ENCODE results near the gene CNTNAP2.
A peak's percentile ranks its signal among the peaks of the same experiment; 100 is the strongest.

CNTNAP2 gene

DNA sequence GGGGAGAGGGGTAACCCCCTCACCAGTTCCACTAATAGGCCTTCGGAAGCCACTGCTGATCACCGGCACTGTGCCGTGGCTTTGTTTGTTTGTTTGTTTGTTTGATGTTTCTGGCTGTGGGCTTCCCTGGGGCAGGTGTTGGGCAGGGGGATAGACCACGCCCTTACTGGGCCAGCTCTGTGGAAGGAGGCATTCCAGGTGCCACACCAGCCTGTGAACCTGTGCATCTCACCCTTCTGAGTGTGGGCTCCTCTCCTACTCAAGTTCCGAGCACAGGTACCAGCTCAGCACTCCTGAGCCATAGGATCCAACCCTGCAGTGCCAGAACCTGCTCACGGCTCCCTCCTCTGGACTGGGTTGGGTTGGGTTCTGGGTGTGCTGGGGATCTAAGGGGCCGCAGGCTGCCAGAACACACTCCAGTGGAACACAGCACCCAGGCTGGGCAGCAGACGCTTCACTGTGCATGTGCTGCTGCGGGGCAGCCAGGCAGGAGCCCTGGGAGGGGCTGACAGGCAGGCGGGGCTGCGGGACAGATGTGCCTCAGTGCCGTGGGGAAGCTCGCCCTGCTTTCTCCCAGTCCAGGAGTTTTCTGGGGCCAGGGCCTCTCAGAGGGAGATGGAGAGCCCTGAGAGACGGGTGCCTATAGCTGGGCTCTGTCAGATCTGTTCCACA is 1053.9 kb downstream of the CNTNAP2 start:
- no peak for DNase-seq

GRCh38 chr7:147171013-147171391 is 1054.4 kb downstream of the CNTNAP2 start:
- DNase-seq: no peak

- DNase-seq: no peak
Observed at GRCh38 chr7:147173883-147174282, 1057.3 kb downstream of the CNTNAP2 start.

DNA sequence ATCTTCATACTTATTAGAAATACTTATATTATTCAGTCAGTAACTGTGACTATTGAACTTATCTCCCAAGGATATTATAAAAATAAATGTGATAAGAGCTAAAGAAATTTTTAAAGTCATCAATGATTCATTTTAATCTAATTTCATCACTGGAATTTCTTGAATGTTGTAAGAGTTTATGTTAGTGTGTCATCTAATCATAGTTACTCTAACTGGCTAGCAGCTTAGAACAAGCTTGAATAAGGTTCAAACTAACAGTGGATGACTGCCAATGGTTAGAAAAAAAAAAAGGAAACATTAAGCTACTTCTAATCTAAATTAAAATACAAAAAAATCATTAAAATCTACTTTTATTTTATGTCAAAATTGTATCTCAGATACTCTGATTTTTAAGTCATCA is 1066.3 kb downstream of the CNTNAP2 start:
- no peak for DNase-seq

DNA sequence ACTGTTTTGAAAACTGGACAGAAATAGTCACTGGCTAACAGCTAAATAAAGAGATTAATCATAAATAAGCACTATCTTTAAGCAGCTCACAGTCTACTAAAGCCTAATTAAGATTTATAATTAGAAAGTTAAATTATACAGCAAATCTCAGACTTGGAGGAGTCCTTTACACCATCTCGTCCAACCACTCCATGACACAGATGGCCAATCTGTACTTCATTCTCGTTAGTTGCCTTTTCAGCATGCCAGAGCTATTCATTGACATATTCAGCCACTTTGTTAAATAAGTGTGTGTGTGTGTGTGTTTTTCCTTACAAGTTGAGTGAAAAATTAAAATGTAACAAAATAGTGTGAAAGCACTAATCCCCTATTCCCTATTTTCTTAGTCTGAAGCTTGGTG is 1066.7 kb downstream of the CNTNAP2 start:
- no peak for DNase-seq

DNA sequence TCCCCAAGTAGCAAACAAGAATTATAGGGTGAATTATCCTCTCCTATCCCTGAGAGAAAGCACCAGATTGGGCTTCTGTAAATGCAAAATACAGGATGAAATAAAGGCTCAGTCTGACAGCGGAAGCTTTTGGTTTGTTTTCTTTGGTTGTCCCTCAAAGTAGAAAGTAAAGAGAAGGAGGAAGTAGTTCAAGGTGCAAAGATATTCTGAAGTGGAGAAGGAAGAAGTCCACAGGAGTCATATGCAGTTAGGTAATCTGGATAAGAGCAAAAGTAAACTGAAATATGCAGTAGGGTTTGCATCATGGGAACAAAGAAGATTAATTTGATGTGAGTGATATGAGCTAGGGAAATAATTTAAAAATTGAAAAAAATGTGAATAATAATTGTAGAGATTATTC is 1071.9 kb downstream of the CNTNAP2 start:
- DNase-seq: no peak

- DNase-seq: no peak
Observed at GRCh38 chr7:147193476-147193875, 1076.9 kb downstream of the CNTNAP2 start.

GRCh38 chr7:147196481-147196880 is 1079.9 kb downstream of the CNTNAP2 start:
- DNase-seq: no peak

DNA sequence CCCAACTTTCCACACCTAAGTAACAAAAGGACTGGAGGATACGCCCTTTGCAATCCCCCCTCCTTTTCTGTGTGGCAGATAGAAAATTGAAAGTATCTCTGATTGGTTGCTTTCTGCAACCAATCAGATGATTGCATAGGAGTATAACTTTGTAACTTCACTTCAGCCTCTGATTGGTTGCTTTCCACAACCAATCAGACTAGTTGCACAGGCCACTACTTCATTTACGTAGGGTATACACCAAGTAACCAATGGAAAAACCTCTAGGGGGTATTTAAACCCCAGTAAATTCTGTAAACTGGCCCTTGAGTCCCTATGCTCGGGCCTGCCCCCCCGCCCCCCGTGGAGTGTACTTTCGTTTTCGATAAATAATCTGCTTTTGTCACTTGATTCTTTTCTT is 1080.4 kb downstream of the CNTNAP2 start:
- DNase-seq: no peak

DNA sequence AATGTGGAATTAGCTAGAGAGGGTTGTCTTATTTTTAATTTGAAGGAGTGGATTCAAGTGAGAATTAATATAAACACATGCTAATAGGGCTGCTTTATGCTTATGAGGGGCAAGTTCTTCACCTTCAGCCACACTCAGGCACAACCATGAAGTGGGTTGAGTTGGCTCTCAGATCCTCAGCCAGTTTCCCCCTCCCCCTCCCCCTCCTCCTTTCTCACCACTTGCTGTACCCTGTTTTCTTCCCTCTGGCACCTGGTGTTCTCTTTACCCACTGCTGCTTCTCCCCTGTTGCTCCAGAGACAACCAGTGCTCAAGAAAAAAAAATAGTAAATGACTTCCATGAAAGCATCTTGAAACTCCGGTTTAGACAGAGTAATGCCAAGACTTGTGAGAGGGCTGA is 1083.3 kb downstream of the CNTNAP2 start:
- DNase-seq: no peak

GRCh38 chr7:147207988-147208387 is 1091.4 kb downstream of the CNTNAP2 start:
- no peak for DNase-seq

- DNase-seq: no peak
Observed at GRCh38 chr7:147231275-147231674, 1114.7 kb downstream of the CNTNAP2 start.

- no peak for DNase-seq
Observed at GRCh38 chr7:147235645-147236382, 1119.2 kb downstream of the CNTNAP2 start.

DNA sequence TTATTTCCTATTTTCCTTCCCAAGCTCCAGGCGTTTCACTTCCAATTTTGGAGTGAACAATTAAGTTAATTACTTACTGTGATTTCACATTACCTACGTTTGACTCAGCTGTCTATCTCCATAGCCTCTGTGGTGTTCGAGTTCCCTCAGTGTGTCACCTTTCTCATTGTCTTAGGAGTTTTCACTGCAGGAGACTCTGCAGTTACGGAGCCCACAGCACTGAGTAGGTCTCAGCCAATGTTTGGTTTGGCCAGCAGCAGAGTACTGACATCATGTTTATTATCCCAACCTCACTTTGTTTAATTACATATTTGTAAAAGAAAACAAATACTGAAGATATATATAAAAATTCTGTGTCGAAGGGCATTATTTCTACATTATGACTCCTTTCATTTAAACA is 1123.9 kb downstream of the CNTNAP2 start:
- DNase-seq: no peak

GRCh38 chr7:147245274-147245673 is 1128.7 kb downstream of the CNTNAP2 start:
- DNase-seq: peak; percentile 30 to 49

GRCh38 chr7:147249956-147250355 is 1133.4 kb downstream of the CNTNAP2 start:
- DNase-seq: no peak

- no peak for DNase-seq
Observed at GRCh38 chr7:147251751-147252325, 1135.2 kb downstream of the CNTNAP2 start.

GRCh38 chr7:147261693-147262092 is 1145.1 kb downstream of the CNTNAP2 start:
- DNase-seq: no peak

- DNase-seq: no peak
Observed at GRCh38 chr7:147265528-147265927, 1148.9 kb downstream of the CNTNAP2 start.

GRCh38 chr7:147276106-147276505 is 1159.5 kb downstream of the CNTNAP2 start:
- DNase-seq: no peak

DNA sequence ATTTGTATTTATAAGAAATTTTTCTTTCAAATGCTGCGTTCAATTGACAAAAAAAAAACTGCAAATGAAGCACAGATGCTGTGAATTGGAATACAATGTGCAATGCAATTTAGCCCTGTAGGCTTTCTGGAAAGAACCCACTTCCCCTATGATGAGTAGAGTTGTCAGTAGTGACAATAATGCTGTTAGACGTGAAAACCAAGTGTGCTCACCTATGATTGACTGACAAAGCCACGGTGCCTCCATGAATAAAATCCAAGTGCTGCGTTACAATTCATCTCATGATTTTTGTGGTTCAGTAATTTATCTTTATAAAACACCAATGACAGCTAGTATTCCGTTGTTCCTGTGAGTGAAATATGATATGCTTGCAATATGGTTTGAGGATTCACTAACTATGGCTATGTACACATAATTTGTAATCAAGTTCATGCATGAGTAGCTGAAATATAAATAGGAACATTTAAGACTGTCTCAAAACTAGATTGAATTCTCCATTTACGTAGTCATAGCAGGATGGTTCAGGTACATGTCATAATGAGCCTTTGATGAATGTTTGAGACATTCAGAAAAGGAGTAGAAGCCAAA is 1160.3 kb downstream of the CNTNAP2 start:
- no peak for DNase-seq

DNA sequence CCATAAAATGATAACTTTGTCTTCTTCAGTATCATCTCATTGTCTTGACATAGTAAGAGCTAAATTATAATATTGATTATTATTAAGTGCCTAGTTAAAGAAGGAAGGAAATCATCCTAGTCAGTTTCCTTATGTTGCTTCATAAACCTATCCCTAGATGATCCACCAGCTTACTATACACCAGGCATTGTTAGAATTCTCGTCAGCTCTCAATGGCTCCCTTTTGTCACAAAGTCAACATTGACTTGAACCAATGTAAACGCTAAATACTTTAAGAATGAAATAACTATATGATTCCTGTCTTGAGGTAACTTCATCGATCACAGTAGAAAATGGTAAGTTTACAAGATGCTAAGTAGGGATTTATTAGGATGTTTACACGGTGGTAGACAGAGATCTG is 1162.9 kb downstream of the CNTNAP2 start:
- DNase-seq: no peak

DNA sequence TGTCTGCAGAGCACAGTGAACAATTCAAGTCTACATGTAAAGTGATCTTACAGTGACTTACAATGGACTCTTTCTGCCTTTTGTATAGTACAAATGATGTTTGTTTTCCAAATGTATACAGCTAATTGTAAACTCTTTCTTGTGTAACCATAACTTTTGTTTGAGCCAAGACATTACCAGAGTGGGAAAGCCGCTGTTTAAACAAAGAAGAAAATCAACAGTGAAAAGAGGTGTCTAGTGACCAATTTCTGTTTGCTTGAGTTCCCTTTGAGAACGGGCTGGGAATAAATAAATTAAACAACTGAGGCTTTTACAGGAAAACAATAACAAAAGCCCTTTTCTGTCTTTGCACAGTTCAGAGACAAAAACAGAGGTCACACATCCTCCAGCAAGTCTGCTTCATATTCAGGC is 1163.4 kb downstream of the CNTNAP2 start:
- no peak for DNase-seq

DNA sequence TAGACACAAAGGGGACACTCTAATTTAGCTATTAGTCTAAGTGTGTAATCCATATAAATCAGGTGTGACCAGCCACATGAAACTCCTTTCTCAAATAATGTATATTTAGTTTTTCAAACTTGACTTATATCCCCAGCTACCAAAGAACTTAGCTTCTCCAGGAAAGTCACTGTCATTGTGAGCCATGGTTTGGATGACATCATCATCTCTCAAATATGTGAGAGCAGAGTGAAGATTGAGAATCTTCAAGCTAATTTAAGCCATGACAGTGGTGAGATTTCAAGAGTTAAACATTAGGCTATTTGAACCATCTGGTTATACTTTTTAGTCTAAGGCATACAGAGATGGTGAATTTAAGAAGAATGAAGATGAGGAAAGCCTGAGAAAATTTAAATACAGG is 1165.6 kb downstream of the CNTNAP2 start:
- no peak for DNase-seq
